Mesendoderm (in vitro differentiated cells): ENCODE results near the gene ERGIC2.
"Not testable (repeated sequence)": the region's sequence is repeated elsewhere in the genome, so short reads cannot be mapped to it uniquely, and the experiment has no call there.

Source experiments
- DNase-seq: peaks from one replicate; pipeline ENCODE4 v3.0.0; 2013
- H2AK5ac ChIP-seq: 2 replicates; pipeline ENCODE4 v1.6.1; 2013; ENCODE audit warnings: low read length, inconsistent platforms
- H2BK120ac ChIP-seq: 2 replicates; pipeline ENCODE4 v1.6.1; 2013; ENCODE audit warnings: low read depth, mild to moderate bottlenecking, low read length, moderate library complexity, mixed read lengths
- H2BK15ac ChIP-seq: replicated peaks from 2 replicates; pipeline ENCODE4 v1.6.1; 2013; ENCODE audit warnings: low read depth, mild to moderate bottlenecking, moderate library complexity
- H2BK5ac ChIP-seq: 2 replicates; pipeline ENCODE4 v1.6.1; 2013; ENCODE audit warnings: low read length, inconsistent platforms
- H3K18ac ChIP-seq: 2 replicates; pipeline ENCODE4 v1.6.1; 2013; ENCODE audit warnings: mild to moderate bottlenecking, low read length, mixed read lengths
- H3K23ac ChIP-seq: one replicate; pipeline ENCODE4 v1.6.1; 2013; ENCODE audit warnings: low read length
- H3K27ac ChIP-seq: 2 replicates; pipeline ENCODE4 v1.5.1; 2013; ENCODE audit warnings: low read depth, mild to moderate bottlenecking, inconsistent platforms, low read length, moderate library complexity
- H3K27me3 ChIP-seq: 2 replicates; pipeline ENCODE4 v1.6.1; 2013; ENCODE audit warnings: low read length, control low read depth, mild to moderate bottlenecking, inconsistent platforms; ENCODE audit not compliant: insufficient read depth, poor library complexity
- H3K36me3 ChIP-seq: 2 replicates; pipeline ENCODE4 v1.6.1; 2013; ENCODE audit warnings: low read length, inconsistent platforms; ENCODE audit not compliant: control insufficient read depth, insufficient read depth
- H3K4ac ChIP-seq: one replicate; pipeline ENCODE4 v1.6.1; 2013; ENCODE audit warnings: low read depth, mild to moderate bottlenecking, low read length, moderate library complexity
- H3K4me1 ChIP-seq: 2 replicates; pipeline ENCODE4 v1.6.1; 2013; ENCODE audit warnings: low read depth, low read length, inconsistent platforms; ENCODE audit not compliant: control insufficient read depth
- H3K4me2 ChIP-seq: 2 replicates; pipeline ENCODE4 v1.6.1; 2013; ENCODE audit warnings: low read length
- H3K4me3 ChIP-seq: 2 replicates; pipeline ENCODE4 v1.5.1; 2013; ENCODE audit warnings: mild to moderate bottlenecking, low read length
- H3K56ac ChIP-seq: one replicate; pipeline ENCODE4 v1.6.1; 2013; ENCODE audit warnings: low read length
- H3K79me1 ChIP-seq: 2 replicates; pipeline ENCODE4 v1.6.1; 2013; ENCODE audit warnings: low read length, inconsistent platforms
- H3K79me2 ChIP-seq: 2 replicates; pipeline ENCODE4 v1.6.1; 2013; ENCODE audit warnings: mild to moderate bottlenecking, low read length; ENCODE audit not compliant: control insufficient read depth, insufficient read depth
- H3K9ac ChIP-seq: 2 replicates; pipeline ENCODE4 v1.6.1; 2013; ENCODE audit warnings: low read length, inconsistent platforms
- H4K5ac ChIP-seq: one replicate; pipeline ENCODE4 v1.6.1; 2013; ENCODE audit warnings: low read length
- H4K8ac ChIP-seq: one replicate; pipeline ENCODE4 v1.6.1; 2013; ENCODE audit warnings: low read depth, mild to moderate bottlenecking, control low read depth, low read length, moderate library complexity
- WGBS: extraction: QIAGEN DNeasy Blood & Tissue Kit; methylation state at CpG from one replicate; pipeline ENCODE4 v1.1.7; 2013; ENCODE audit warnings: low lambda C conversion rate, missing lambda C conversion rate; ENCODE audit not compliant: insufficient coverage; ENCODE audit errors: extremely low coverage; 5-methylcytosine and 5-hydroxymethylcytosine counted together

The ERGIC2 gene

DNA sequence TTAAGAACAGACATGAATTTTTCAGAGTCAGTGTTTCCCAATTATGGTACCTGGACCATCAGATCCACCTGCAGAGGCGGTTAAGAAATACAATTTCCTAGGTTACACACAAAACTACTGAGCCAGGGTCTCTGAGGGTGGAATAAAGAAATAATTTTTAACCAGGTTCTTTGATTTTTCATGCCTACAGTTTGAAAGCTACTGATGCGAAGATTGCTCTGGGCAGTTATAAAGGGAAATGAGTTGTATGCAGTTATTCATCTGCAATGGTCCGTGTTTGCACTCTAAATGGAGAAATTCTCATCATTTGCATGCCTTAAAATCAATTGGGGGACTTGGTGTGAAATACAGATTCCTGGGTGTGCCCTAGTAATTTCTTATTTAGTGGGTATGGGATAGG lies 89.7 kb downstream of the ERGIC2 start:
- H3K79me2 ChIP-seq = no peaks in the 10 kb centered on the region
- no peak overlapping the region for H3K9ac ChIP-seq
- H2AK5ac ChIP-seq = no peak overlapping the region
- no peak overlapping the region for H3K27ac ChIP-seq
- peaks cover 2% of the 10 kb centered on the region for H3K4me1 ChIP-seq
- H2BK120ac ChIP-seq = no peak overlapping the region
- no peaks in the 10 kb centered on the region for H3K36me3 ChIP-seq
- no peak overlapping the region for H3K4me3 ChIP-seq
- H3K4me2 ChIP-seq = no peak overlapping the region
- no peak for DNase-seq
- H3K56ac ChIP-seq = no peak overlapping the region
- no peak overlapping the region for H4K5ac ChIP-seq
- no peak overlapping the region for H3K23ac ChIP-seq
- H2BK5ac ChIP-seq = no peak overlapping the region
- no peak overlapping the region for H2BK15ac ChIP-seq
- H3K27me3 ChIP-seq = no peaks in the 10 kb centered on the region
- no peaks in the 10 kb centered on the region for H3K79me1 ChIP-seq
- H3K18ac ChIP-seq = no peak overlapping the region
- no peak overlapping the region for H3K4ac ChIP-seq
- H4K8ac ChIP-seq = no peak overlapping the region
- WGBS = no CpG with 5 or more reads among the region's 3 CpGs

GRCh38 chr12:29290475-29290874 lies 90.5 kb downstream of the ERGIC2 start:
- not testable (repeated sequence) for H3K4ac ChIP-seq, H2BK120ac ChIP-seq, H2AK5ac ChIP-seq, H3K27ac ChIP-seq, H3K79me2 ChIP-seq, H3K18ac ChIP-seq, H3K4me1 ChIP-seq, H3K4me2 ChIP-seq, H3K9ac ChIP-seq, H4K5ac ChIP-seq, H3K23ac ChIP-seq, H3K27me3 ChIP-seq, DNase-seq, H3K56ac ChIP-seq, H2BK15ac ChIP-seq, H3K79me1 ChIP-seq, H3K4me3 ChIP-seq, H2BK5ac ChIP-seq, H3K36me3 ChIP-seq, H4K8ac ChIP-seq

GRCh38 chr12:29288031-29288430 lies 92.9 kb downstream of the ERGIC2 start:
- H3K56ac ChIP-seq = peak overlapping the region; percentile 54
- no peak overlapping the region for H4K8ac ChIP-seq
- H2AK5ac ChIP-seq = peak overlapping the region; percentile 73
- peaks cover 2% of the 10 kb centered on the region for H3K4me1 ChIP-seq
- H3K79me1 ChIP-seq = no peaks in the 10 kb centered on the region
- H3K4ac ChIP-seq = no peak overlapping the region
- no peak overlapping the region for H3K18ac ChIP-seq
- H2BK120ac ChIP-seq = peak overlapping the region; percentile 73
- no peak overlapping the region for H3K9ac ChIP-seq
- H2BK15ac ChIP-seq = peak overlapping the region; percentile 74
- DNase-seq = no peak
- no peak overlapping the region for H3K4me3 ChIP-seq
- H3K4me2 ChIP-seq = no peak overlapping the region
- no peak overlapping the region for H3K23ac ChIP-seq
- H4K5ac ChIP-seq = no peak overlapping the region
- H3K36me3 ChIP-seq = no peaks in the 10 kb centered on the region
- H2BK5ac ChIP-seq = no peak overlapping the region
- H3K27me3 ChIP-seq = no peaks in the 10 kb centered on the region
- no peak overlapping the region for H3K27ac ChIP-seq
- H3K79me2 ChIP-seq = no peaks in the 10 kb centered on the region

DNA sequence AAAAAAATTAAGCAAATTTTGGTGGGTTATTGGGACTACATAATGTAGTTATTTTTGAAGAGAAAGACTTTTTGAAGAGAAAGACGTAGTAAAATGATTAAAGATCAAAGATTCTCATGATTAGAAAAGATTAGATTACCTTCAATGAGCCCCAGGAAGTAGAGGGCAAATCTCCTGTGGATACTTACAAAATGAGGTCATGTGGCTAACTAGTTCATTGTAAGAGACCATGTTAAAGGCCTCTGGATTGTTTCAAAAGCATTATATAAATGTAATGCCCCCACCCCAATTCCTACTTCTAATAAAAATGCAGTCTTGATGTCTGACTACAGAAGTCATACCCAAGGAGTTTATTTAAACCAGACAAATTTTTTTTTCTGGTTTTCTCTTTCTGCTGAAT lies 93.3 kb downstream of the ERGIC2 start:
- Histone ChIP-seq H3K79me1 (no peaks in the 10 kb centered on the region), H3K4me3 (no peak overlapping the region), H4K5ac (no peak overlapping the region), H3K18ac (no peak overlapping the region), H4K8ac (no peak overlapping the region), H3K27me3 (no peaks in the 10 kb centered on the region), H3K36me3 (no peaks in the 10 kb centered on the region), H2AK5ac (no peak overlapping the region), H3K4me2 (no peak overlapping the region), H3K23ac (no peak overlapping the region), H3K4me1 (peaks cover 2% of the 10 kb centered on the region), H2BK120ac (no peak overlapping the region), H3K56ac (no peak overlapping the region), H3K4ac (no peak overlapping the region), H3K79me2 (no peaks in the 10 kb centered on the region), H2BK5ac (no peak overlapping the region), H3K9ac (no peak overlapping the region), H2BK15ac (peak overlapping the region; percentile 74), H3K27ac (no peak overlapping the region)
- DNase-seq = peak; percentile 63
- whole genome bisulfite sequencing = 100% methylated on average over 1 of the region's 1 CpG
